GM21576 (cell line): Measurements from ENCODE around the gene ADAMTSL5.
"Not testable (repeated sequence)": the region's sequence is repeated elsewhere in the genome, so short reads cannot be mapped to it uniquely, and the experiment has no call there.

Experiments
- ATAC-seq: cut with Tn5 transposase; IDR thresholded peaks from one replicate; pipeline ENCODE4 v1.9.1; 2021; ENCODE audit warnings: mild to moderate bottlenecking, moderate library complexity; ENCODE audit not compliant: unreplicated experiment

The ADAMTSL5 gene

GRCh38 chr19:1531587-1531986 is 18.8 kb upstream of the ADAMTSL5 start:
- no peak for ATAC-seq

- ATAC-seq, result not testable (repeated sequence)
Measured at GRCh38 chr19:1530856-1531255, 18.0 kb upstream of the ADAMTSL5 start.

GRCh38 chr19:1529430-1529816 is 16.6 kb upstream of the ADAMTSL5 start:
- ATAC-seq, result no peak

- ATAC-seq, result no peak
Measured at GRCh38 chr19:1528596-1529429, 16.0 kb upstream of the ADAMTSL5 start.

GRCh38 chr19:1527650-1528309 is 15.0 kb upstream of the ADAMTSL5 start:
- no peak for ATAC-seq

GRCh38 chr19:1526979-1527649 is 14.3 kb upstream of the ADAMTSL5 start:
- ATAC-seq, result no peak

GRCh38 chr19:1526066-1526778 is 13.4 kb upstream of the ADAMTSL5 start:
- ATAC-seq, result no peak

- ATAC-seq, result no peak
Measured at GRCh38 chr19:1525343-1525742, 12.5 kb upstream of the ADAMTSL5 start.

- ATAC-seq, result no peak
Measured at GRCh38 chr19:1524972-1525325, 12.1 kb upstream of the ADAMTSL5 start.

GRCh38 chr19:1524287-1524971 is 11.6 kb upstream of the ADAMTSL5 start:
- no peak for ATAC-seq

GRCh38 chr19:1523412-1524286 is 10.8 kb upstream of the ADAMTSL5 start, which contains the start of gene PLK5:
Gene PLK5, plus strand, starts transcription at chr19:1524077. Its CDS starts 2,920 bp downstream, at chr19:1526997.
- no peak for ATAC-seq

- no peak for ATAC-seq
Measured at GRCh38 chr19:1522838-1523237, 10.0 kb upstream of the ADAMTSL5 start.

GRCh38 chr19:1522061-1522460 is 9.2 kb upstream of the ADAMTSL5 start:
- no peak for ATAC-seq

GRCh38 chr19:1521636-1522035 is 8.8 kb upstream of the ADAMTSL5 start:
- no peak for ATAC-seq

GRCh38 chr19:1520203-1520780 is 7.5 kb upstream of the ADAMTSL5 start:
- no peak for ATAC-seq

- ATAC-seq, result not testable (repeated sequence)
Measured at GRCh38 chr19:1519802-1520201, 7.0 kb upstream of the ADAMTSL5 start.

GRCh38 chr19:1518471-1518870 is 5.7 kb upstream of the ADAMTSL5 start:
- ATAC-seq, result no peak

- no peak for ATAC-seq
Measured at GRCh38 chr19:1516395-1516753, 3.6 kb upstream of the ADAMTSL5 start.

GRCh38 chr19:1514986-1515721 is 2.3 kb upstream of the ADAMTSL5 start:
- ATAC-seq, result no peak
